NK-92 (cell line): ENCODE data around the gene BBX.

Experiments
- DNase-seq: peaks from one replicate; lab custom pipeline; 2025; ENCODE audit not compliant: unreplicated experiment; lab: John Stamatoyannopoulos, UW

Gene BBX

GRCh38 chr3:107739227-107739626 is 216.5 kb downstream of the BBX start:
- DNase-seq: no peak

GRCh38 chr3:107740992-107741896 is 218.5 kb downstream of the BBX start:
- DNase-seq: no peak

- DNase-seq: no peak
Observed at GRCh38 chr3:107745354-107745753, 222.6 kb downstream of the BBX start.

GRCh38 chr3:107752202-107752990 is 229.6 kb downstream of the BBX start:
- no peak for DNase-seq

- DNase-seq: no peak
Observed at GRCh38 chr3:107753494-107753893, 230.7 kb downstream of the BBX start.

GRCh38 chr3:107753976-107754375 is 231.2 kb downstream of the BBX start:
- DNase-seq: no peak

- no peak for DNase-seq
Observed at GRCh38 chr3:107756649-107757048, 233.9 kb downstream of the BBX start.

GRCh38 chr3:107757140-107757539 is 234.4 kb downstream of the BBX start:
- no peak for DNase-seq

GRCh38 chr3:107760144-107760543 is 237.4 kb downstream of the BBX start:
- DNase-seq: no peak

GRCh38 chr3:107761391-107761790 is 238.6 kb downstream of the BBX start:
- no peak for DNase-seq

GRCh38 chr3:107765524-107765923 is 242.8 kb downstream of the BBX start:
- DNase-seq: no peak

- DNase-seq: no peak
Observed at GRCh38 chr3:107767897-107768605, 245.3 kb downstream of the BBX start.

- no peak for DNase-seq
Observed at GRCh38 chr3:107769882-107770281, 247.1 kb downstream of the BBX start.

- DNase-seq: no peak
Observed at GRCh38 chr3:107772016-107772415, 249.3 kb downstream of the BBX start.

GRCh38 chr3:107775974-107776373 is 253.2 kb downstream of the BBX start:
- no peak for DNase-seq

- no peak for DNase-seq
Observed at GRCh38 chr3:107781253-107781652, 258.5 kb downstream of the BBX start.

GRCh38 chr3:107782054-107782453 is 259.3 kb downstream of the BBX start:
- no peak for DNase-seq

GRCh38 chr3:107790612-107791011 is 267.9 kb downstream of the BBX start:
- no peak for DNase-seq

GRCh38 chr3:107791027-107791426 is 268.3 kb downstream of the BBX start:
- no peak for DNase-seq

GRCh38 chr3:107791450-107791849 is 268.7 kb downstream of the BBX start:
- DNase-seq: no peak

- no peak for DNase-seq
Observed at GRCh38 chr3:107794664-107795443, 272.1 kb downstream of the BBX start.
